Gastrocnemius medialis (tissue), 4 donors: ENCODE data around the gene HOXD12.

Source experiments
- POLR2A ChIP-seq, 2 donors: fragments of 450-650 bp; IDR thresholded peaks; one replicate each; pipeline ENCODE4 v1.6.1; 2017; ENCODE audit warnings: antibody characterized with exemption in 2 of 2, mild to moderate bottlenecking in 2 of 2, moderate library complexity in 2 of 2
- TF ChIP-seq, protein P1 (sequence below), 5 experiments: fragments of 450-650 bp in 3 of 5; fragments of 200-600 bp in 2 of 5; sonication (generic) in 2 of 5; IDR thresholded peaks in 4 of 5; conservative IDR thresholded peaks in 1 of 5; 1 replicate in 4 of 5; 2 replicates in 1 of 5; pipeline ENCODE4 v1.5.1; 2016 to 2019; ENCODE audit warnings: antibody characterized with exemption in 5 of 5, mild to moderate bottlenecking in 3 of 5, moderate library complexity in 3 of 5

DNA sequence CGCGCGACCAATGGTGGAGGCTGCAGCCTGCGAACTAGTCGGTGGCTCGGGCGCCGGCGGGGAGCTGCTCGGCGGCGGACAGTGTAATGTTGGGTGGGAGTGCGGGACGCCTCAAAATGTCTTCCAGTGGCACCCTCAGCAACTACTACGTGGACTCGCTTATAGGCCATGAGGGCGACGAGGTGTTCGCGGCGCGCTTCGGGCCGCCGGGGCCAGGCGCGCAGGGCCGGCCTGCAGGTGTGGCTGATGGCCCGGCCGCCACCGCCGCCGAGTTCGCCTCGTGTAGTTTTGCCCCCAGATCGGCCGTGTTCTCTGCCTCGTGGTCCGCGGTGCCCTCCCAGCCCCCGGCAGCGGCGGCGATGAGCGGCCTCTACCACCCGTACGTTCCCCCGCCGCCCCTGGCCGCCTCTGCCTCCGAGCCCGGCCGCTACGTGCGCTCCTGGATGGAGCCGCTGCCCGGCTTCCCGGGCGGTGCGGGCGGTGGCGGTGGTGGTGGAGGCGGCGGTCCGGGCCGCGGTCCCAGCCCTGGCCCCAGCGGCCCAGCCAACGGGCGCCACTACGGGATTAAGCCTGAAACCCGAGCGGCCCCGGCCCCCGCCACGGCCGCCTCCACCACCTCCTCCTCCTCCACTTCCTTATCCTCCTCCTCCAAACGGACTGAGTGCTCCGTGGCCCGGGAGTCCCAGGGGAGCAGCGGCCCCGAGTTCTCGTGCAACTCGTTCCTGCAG, 23.3 kb downstream of the HOXD12 start, which contains the start of gene HOXD9:
- TF ChIP-seq, protein P1, sequence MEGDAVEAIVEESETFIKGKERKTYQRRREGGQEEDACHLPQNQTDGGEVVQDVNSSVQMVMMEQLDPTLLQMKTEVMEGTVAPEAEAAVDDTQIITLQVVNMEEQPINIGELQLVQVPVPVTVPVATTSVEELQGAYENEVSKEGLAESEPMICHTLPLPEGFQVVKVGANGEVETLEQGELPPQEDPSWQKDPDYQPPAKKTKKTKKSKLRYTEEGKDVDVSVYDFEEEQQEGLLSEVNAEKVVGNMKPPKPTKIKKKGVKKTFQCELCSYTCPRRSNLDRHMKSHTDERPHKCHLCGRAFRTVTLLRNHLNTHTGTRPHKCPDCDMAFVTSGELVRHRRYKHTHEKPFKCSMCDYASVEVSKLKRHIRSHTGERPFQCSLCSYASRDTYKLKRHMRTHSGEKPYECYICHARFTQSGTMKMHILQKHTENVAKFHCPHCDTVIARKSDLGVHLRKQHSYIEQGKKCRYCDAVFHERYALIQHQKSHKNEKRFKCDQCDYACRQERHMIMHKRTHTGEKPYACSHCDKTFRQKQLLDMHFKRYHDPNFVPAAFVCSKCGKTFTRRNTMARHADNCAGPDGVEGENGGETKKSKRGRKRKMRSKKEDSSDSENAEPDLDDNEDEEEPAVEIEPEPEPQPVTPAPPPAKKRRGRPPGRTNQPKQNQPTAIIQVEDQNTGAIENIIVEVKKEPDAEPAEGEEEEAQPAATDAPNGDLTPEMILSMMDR (IDR thresholded peaks at IDR 0.05 in 4 of 5, conservative IDR thresholded peaks at IDR 0.05 in 1 of 5), result no peak
- peak in 1 of 2 donors; percentile 47 for TF ChIP-seq POLR2A (IDR thresholded peaks at IDR 0.05)
